HG03571 (cell line): ENCODE data around the gene CWF19L1.

Experiments
- ATAC-seq: cut with Tn5 transposase; IDR thresholded peaks from one replicate; pipeline ENCODE4 v1.9.1; 2021; ENCODE audit not compliant: unreplicated experiment

Gene CWF19L1

DNA sequence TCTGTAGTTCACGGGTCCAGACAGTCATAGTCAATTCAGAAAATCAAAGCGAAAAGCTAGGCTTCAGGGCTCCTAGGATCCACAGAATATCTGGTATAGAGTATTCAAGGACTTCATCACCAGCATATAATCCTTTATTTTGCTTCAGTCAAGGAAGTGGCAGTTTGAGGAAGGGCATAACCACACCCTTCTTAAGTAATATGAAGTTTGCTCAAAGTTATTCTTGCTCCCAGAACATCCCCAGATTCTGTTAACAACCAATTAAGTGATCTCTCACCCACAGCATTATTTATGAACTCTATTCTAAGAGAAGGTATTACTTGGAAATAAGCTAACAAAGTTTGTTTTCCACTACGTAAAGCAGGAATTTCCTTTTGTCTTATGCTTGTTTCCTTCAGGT lies 13.2 kb downstream of the CWF19L1 start:
- no peak for ATAC-seq

GRCh38 chr10:100253041-100253440 lies 14.4 kb downstream of the CWF19L1 start:
- ATAC-seq: no peak

DNA sequence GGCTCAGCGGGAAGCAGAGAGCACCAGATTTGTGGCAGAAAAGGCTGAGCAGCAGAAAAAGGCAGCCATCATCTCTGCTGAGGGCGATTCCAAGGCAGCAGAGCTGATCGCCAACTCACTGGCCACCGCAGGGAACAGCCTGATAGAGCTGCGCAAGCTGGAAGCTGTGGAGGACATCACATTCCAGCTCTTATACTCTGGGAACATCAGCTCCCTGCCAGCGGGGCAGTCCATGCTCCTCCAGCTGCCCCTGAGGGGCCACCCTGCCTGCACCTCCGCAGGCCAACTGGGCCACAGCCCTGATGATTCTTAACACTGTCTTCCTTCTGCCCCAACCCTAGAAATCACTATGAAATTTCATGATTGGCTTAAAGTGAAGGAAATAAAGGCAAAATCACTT lies 18.6 kb downstream of the CWF19L1 start:
- no peak for ATAC-seq

- ATAC-seq: no peak
These were observed 21.8 kb downstream of the CWF19L1 start for GRCh38 chr10:100245484-100246220.

DNA sequence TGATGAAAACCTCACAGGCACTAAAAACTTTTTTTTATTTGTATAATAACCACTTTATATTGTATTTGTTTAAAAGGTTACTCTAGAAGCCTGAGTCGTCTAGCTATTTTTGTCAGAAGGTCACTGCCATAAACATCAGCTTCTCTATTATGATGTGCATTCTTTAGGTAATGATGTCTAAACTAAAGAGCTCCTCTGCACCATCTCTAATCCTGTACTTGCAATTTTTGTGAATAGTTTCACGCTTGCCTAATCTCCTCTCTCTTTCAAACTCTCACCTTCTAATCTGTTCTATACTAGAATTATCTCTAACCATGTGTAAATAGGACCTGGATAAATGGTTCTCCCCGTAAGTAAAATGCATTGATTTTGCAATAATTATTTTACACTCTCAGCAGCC lies 27.6 kb downstream of the CWF19L1 start:
- no peak for ATAC-seq

GRCh38 chr10:100238429-100238828 lies 29.0 kb downstream of the CWF19L1 start:
- ATAC-seq: no peak

DNA sequence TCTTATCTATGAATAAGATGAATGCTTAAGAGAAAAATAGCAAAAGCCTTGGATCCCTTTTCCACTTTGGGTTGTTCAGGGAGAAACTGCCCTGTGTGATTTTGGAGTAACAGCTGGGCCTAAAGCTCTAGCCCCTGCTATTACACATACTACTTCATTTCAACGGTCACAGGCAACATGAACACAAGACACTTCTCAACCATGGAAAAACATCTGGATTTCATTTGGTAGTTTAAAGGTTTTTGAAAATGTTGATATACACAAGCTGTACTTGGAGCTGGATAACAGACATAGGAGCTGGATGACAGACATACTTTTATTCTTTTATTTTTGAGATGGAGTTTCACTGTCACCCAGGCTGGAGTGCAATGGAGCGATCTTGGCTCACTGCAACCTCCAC lies 35.3 kb downstream of the CWF19L1 start:
- no peak for ATAC-seq

DNA sequence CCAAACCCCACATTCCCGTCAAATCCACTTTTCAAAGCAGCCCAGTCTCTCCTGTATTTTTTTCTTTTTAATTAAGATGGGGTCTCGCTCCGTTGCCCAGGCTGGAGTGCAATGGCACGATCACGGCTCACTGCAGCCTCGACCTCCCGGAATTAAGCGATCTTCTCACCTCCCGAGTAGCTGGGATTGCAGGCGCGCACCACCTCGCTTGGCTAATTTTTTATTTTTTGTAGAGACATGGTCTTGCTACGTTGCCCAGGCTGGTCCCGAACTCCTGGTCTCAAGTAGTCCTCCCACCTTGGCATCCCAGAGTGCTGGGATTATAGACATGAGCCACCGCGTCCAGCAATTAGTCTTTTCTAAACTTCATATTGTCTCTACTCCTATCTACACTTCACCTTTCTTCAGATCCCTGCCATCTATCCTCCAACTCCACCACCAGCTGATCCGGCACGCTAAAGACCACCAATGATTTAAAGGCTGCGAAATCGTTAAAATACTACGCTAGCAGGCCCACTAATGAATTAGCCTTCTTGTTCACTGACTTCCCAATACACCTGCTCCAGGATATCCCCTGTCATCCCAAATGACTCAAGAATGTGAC lies 37.5 kb downstream of the CWF19L1 start:
- ATAC-seq: no peak

GRCh38 chr10:100223879-100224278 lies 43.6 kb downstream of the CWF19L1 start:
- ATAC-seq: no peak

DNA sequence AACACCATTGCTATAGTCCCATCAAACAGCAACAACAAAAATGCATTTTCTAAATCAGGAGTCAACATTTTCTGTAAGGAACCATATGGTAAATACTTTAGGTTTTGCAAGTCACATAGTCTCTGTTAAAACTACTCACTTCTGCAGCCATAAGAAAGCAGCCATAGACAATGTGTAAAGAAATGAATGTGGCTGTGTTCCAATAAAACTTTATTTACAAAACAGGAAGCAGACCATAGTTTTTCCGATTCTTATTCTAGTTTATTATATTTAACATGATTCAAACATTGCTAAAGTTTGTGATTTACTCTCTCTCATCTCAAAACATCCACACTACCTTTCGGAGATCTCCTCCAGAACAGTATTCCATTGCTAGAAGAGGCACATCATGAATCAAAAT lies 44.9 kb downstream of the CWF19L1 start:
- no peak for ATAC-seq

DNA sequence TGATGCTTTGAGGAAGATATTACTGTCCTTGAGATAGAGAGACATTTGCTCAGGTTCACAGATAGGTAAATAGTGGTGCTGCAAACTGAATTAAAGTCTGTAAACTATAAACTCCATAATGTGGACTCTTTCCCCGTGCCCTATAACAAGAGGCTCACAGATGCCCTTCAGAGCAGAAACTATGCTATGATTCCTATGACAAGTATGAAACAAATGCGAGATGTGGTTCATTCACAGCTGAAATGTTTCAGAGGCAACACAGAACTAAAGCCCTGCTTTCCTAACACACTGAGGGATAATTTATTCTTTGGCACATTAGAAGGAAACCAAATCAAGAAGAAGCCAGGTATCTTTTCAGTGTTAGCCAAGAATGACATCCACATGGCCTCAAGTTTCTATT lies 51.4 kb downstream of the CWF19L1 start:
- ATAC-seq: no peak

DNA sequence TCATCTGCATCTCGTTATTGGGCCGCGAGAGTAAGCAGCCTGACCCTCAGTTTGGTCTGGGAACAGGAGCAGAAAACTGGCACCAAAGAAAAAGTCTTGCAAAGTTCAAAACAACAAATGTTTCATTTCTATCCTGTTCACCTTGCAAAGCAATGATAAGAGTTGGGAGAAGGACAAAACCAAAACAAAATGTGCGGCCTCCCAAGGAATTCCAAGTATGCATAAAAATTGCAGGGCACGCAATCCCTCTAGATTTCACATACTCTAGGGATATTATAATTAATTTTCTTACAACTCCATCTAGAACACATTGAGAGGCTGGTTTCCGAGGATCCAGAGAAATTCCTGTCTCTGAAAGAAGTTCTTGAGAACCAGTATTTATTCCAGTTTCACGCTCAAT lies 58.1 kb downstream of the CWF19L1 start:
- ATAC-seq: no peak

- no peak for ATAC-seq
These were observed 59.2 kb downstream of the CWF19L1 start for GRCh38 chr10:100208276-100208675.

- no peak for ATAC-seq
These were observed 63.1 kb downstream of the CWF19L1 start for GRCh38 chr10:100204370-100204769.

GRCh38 chr10:100201549-100201948 lies 65.9 kb downstream of the CWF19L1 start:
- ATAC-seq: no peak

DNA sequence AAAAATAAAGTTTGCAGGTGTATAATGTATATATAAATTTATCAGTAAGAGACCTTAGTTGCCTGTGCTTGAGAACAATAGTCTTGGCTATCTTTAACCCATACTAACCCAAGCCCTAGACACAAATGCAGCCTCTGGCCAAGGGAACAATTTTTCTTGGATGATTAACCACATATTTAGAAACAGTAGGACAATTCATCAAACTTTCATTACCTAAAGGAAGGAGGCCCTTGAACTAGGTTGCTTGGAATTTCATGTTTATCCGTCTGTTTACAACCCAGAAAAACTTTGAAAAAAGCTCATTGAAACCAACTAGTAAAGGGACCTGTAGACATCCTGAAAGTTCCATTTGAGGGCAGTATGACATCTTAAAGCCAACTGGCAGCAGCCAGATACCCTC lies 72.7 kb downstream of the CWF19L1 start:
- no peak for ATAC-seq

GRCh38 chr10:100192350-100192749 lies 75.1 kb downstream of the CWF19L1 start:
- ATAC-seq: no peak

GRCh38 chr10:100186253-100187212 lies 80.9 kb downstream of the CWF19L1 start:
- ATAC-seq: peak; percentile 43

GRCh38 chr10:100185364-100186252 lies 81.8 kb downstream of the CWF19L1 start, which contains the start of gene ERLIN1:
Gene ERLIN1 (minus strand): TSS chr10:100186029. CDS start chr10:100185626, 403 bp downstream.
- ATAC-seq: peak; percentile 82

DNA sequence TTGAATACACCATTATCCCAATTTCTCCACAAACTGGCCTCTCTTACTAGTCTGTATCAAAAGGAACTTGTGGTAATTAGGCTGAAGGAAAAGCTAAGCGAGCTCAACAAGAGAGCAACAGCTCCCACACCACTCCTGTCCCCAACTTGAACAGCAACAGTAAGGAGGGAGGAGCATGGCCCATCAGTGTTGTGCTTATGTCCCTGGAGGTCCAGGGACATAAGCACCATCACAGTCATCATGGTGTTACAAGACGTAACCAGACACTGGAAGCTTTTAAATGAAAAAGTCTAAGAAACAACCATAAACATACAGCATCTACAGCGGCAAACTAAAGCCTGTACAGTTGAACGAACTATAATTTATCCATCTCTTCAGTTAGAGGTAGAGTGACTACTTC lies 82.6 kb downstream of the CWF19L1 start:
- ATAC-seq: no peak

GRCh38 chr10:100184426-100184825 lies 83.0 kb downstream of the CWF19L1 start:
- no peak for ATAC-seq
